Smooth muscle cell (in vitro differentiated cells): ENCODE measurements around the gene PLEKHB1. TPM values are rescaled to one million over a fixed set of nuclear protein-coding genes. Genes with fewer than 3 reads are reported as not detected.

Experiments
- DNase-seq: peaks from one replicate; lab custom pipeline; 2025; ENCODE audit not compliant: unreplicated experiment; lab: John Stamatoyannopoulos, UW
- H2AFZ ChIP-seq: fragments of 200-600 bp; sonication (generic); 2 replicates; pipeline ENCODE4 v1.6.0; 2016; ENCODE audit warnings: antibody characterized with exemption, low read depth, mild to moderate bottlenecking
- H3F3A ChIP-seq: fragments of 200-600 bp; sonication (generic); 2 replicates; pipeline ENCODE4 v1.6.0; 2017; ENCODE audit warnings: antibody characterized with exemption, low read depth
- H3K27ac ChIP-seq: fragments of 200-600 bp; sonication (generic); 2 replicates; pipeline ENCODE4 v1.5.1; 2016; ENCODE audit warnings: low read depth, mild to moderate bottlenecking
- H3K27me3 ChIP-seq: fragments of 200-600 bp; sonication (generic); 2 replicates; pipeline ENCODE4 v1.6.1; 2016; ENCODE audit warnings: low read depth, mild to moderate bottlenecking
- H3K36me3 ChIP-seq: fragments of 200-600 bp; sonication (generic); 2 replicates; pipeline ENCODE4 v1.5.1; 2016; ENCODE audit warnings: low read depth
- H3K4me1 ChIP-seq: fragments of 200-600 bp; sonication (generic); 2 replicates; pipeline ENCODE4 v1.5.1; 2016; ENCODE audit warnings: low read depth
- H3K4me2 ChIP-seq: fragments of 200-600 bp; sonication (generic); 2 replicates; pipeline ENCODE4 v1.6.0; 2016; ENCODE audit warnings: mild to moderate bottlenecking
- H3K4me3 ChIP-seq: fragments of 200-600 bp; sonication (generic); 2 replicates; pipeline ENCODE4 v1.5.1; 2016; ENCODE audit warnings: mild to moderate bottlenecking
- H3K79me2 ChIP-seq: fragments of 200-600 bp; sonication (generic); 2 replicates; pipeline ENCODE4 v1.6.0; 2016; ENCODE audit warnings: low read depth, mild to moderate bottlenecking
- H3K9ac ChIP-seq: fragments of 200-600 bp; sonication (generic); 2 replicates; pipeline ENCODE4 v1.6.0; 2016; ENCODE audit warnings: low read depth
- H3K9me3 ChIP-seq: fragments of 200-600 bp; sonication (generic); replicated peaks from 2 replicates; pipeline ENCODE4 v1.5.1; 2016; ENCODE audit warnings: low read depth
- H4K20me1 ChIP-seq: fragments of 200-600 bp; sonication (generic); 2 replicates; pipeline ENCODE4 v1.6.0; 2016; ENCODE audit warnings: low read depth
- CTCF ChIP-seq: fragments of 200-600 bp; sonication (generic); IDR thresholded peaks from 2 replicates; pipeline ENCODE4 v1.5.1; 2017; ENCODE audit warnings: borderline replicate concordance, mild to moderate bottlenecking, antibody characterized with exemption; ENCODE audit not compliant: insufficient read depth, poor library complexity, severe bottlenecking
- WGBS: methylation state at CpG from one replicate; pipeline ENCODE4 v1.1.7; 2016; ENCODE audit warnings: low lambda C conversion rate; 5-methylcytosine and 5-hydroxymethylcytosine counted together
- polyA plus RNA-seq: library from polyadenylated mRNA; unstranded; fragments of >200 nt; fragmentation: Nextera tagmentation; extraction: Ambion mirVana; gene quantifications from 2 replicates; pipeline ENCODE4 v1.2.1, GENCODE V29; 2016
- total RNA-seq: library from RNA; depleted of rRNA; stranded (reverse); fragments of >200 nt; gene quantifications from 2 replicates; pipeline ENCODE4 v1.2.3, GENCODE V29; 2014

PLEKHB1 gene
- total and polyA plus RNA-seq, 2 experiments from 2014 or later, result 0.22 to 2.5 TPM

- Histone ChIP-seq H3K9ac (no peak overlapping the region), H3K4me2 (no peak overlapping the region), H3K27ac (no peak overlapping the region), H3K79me2 (no peaks in the 10 kb centered on the region), H3K36me3 (no peaks in the 10 kb centered on the region), H3K4me1 (peaks cover 49% of the 10 kb centered on the region), H2AFZ (no peak overlapping the region), H3K27me3 (no peaks in the 10 kb centered on the region), H3K9me3 (no peaks in the 10 kb centered on the region), H4K20me1 (no peaks in the 10 kb centered on the region), H3F3A (peaks cover 3% of the 10 kb centered on the region), H3K4me3 (no peak overlapping the region)
- no peak for TF ChIP-seq CTCF
- 91% methylated on average over 9 of the region's 9 CpGs for WGBS
- DNase-seq, result no peak
These were observed 1.7 kb downstream of the PLEKHB1 start for GRCh38 chr11:73648121-73648520.

DNA sequence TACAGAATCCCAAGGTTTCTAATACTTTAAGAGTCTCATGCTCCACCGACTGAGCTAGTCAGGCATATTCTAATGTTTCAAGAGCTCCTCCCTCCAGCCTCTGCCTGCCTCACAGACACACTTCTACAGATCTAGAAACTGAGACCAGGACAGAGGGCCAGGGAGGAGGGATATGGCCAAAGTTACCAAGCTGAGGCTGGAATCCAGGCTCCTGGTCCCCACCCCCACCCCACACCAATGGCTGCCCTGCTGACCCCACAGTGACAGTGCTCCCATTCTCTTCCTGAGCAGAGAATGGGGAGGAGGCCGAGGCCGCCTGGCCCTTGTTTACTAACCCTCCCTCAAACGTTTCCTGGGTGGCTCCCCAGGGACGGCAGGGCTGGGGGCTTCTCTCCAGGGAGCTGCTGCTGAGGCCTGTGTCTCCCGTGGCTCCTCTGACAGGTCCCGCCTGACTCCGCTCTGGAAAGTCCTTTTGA lies 2.2 kb downstream of the PLEKHB1 start:
- 75% methylated on average over 8 of the region's 8 CpGs for WGBS

GRCh38 chr11:73649206-73649605 lies 2.8 kb downstream of the PLEKHB1 start:
- Histone ChIP-seq H3K79me2 (no peaks in the 10 kb centered on the region), H3K9ac (no peak overlapping the region), H3K4me3 (no peak overlapping the region), H4K20me1 (no peaks in the 10 kb centered on the region), H3F3A (peaks cover 3% of the 10 kb centered on the region), H3K4me1 (peaks cover 49% of the 10 kb centered on the region), H3K27ac (no peak overlapping the region), H3K9me3 (no peaks in the 10 kb centered on the region), H3K36me3 (no peaks in the 10 kb centered on the region), H3K27me3 (no peaks in the 10 kb centered on the region), H2AFZ (no peak overlapping the region), H3K4me2 (no peak overlapping the region)
- TF ChIP-seq CTCF, result no peak
- WGBS, result 83% methylated on average over 9 of the region's 9 CpGs
- DNase-seq, result no peak

More for the DNA sequence above, 2.2 kb downstream of the PLEKHB1 start:
- Histone ChIP-seq H3K27ac (no peak overlapping the region), H3F3A (peaks cover 3% of the 10 kb centered on the region), H3K9me3 (no peaks in the 10 kb centered on the region), H3K4me1 (peaks cover 49% of the 10 kb centered on the region), H3K9ac (no peak overlapping the region), H2AFZ (no peak overlapping the region), H3K4me3 (no peak overlapping the region), H3K79me2 (no peaks in the 10 kb centered on the region), H3K36me3 (no peaks in the 10 kb centered on the region), H4K20me1 (no peaks in the 10 kb centered on the region), H3K27me3 (no peaks in the 10 kb centered on the region), H3K4me2 (no peak overlapping the region)
- no peak for DNase-seq
- no peak for TF ChIP-seq CTCF

DNA sequence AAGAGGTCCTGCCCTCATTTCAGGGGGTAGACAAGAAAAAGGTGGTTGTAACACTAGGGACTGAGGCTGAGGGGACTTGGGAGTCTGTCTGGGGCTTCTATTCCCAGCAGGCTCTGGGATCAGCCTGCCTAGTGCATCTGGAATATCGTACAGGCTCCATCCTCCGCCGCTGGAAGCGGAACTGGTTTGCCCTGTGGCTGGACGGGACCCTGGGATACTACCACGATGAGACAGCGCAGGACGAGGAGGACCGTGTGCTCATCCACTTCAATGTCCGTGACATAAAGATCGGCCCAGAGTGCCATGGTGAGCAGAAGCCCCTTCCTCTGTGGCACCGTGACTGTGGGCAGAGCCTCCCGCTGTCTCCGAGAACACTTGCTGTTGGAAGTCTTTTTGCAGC lies 4.0 kb downstream of the PLEKHB1 start:
- H2AFZ ChIP-seq, result no peak overlapping the region
- peaks cover 42% of the 10 kb centered on the region for H3K4me1 ChIP-seq
- H3K27me3 ChIP-seq, result no peaks in the 10 kb centered on the region
- no peak overlapping the region for H3K27ac ChIP-seq
- H4K20me1 ChIP-seq, result no peaks in the 10 kb centered on the region
- no peaks in the 10 kb centered on the region for H3K36me3 ChIP-seq
- H3K4me3 ChIP-seq, result no peak overlapping the region
- 93% methylated on average over 14 of the region's 14 CpGs for WGBS
- H3K9ac ChIP-seq, result no peak overlapping the region
- no peaks in the 10 kb centered on the region for H3K9me3 ChIP-seq
- DNase-seq, result no peak
- no peak for TF ChIP-seq CTCF
- H3K4me2 ChIP-seq, result no peak overlapping the region
- H3K79me2 ChIP-seq, result no peaks in the 10 kb centered on the region
- peaks cover 3% of the 10 kb centered on the region for H3F3A ChIP-seq
